Measurements from ENCODE around the gene RMND1.

GRCh38 chr6:151408858-151409257 lies 43.1 kb downstream of the RMND1 start:
- no peak for TF ChIP-seq EZH2 (IDR thresholded peaks at IDR 0.05; ENCODE audit: insufficient read depth, poor library complexity, severe bottlenecking)
- TF ChIP-seq EZH2phosphoT487 (IDR thresholded peaks at IDR 0.05; ENCODE audit: insufficient read depth, low read depth): no peak
